Measurements from ENCODE around the gene ELFN2.

DNA sequence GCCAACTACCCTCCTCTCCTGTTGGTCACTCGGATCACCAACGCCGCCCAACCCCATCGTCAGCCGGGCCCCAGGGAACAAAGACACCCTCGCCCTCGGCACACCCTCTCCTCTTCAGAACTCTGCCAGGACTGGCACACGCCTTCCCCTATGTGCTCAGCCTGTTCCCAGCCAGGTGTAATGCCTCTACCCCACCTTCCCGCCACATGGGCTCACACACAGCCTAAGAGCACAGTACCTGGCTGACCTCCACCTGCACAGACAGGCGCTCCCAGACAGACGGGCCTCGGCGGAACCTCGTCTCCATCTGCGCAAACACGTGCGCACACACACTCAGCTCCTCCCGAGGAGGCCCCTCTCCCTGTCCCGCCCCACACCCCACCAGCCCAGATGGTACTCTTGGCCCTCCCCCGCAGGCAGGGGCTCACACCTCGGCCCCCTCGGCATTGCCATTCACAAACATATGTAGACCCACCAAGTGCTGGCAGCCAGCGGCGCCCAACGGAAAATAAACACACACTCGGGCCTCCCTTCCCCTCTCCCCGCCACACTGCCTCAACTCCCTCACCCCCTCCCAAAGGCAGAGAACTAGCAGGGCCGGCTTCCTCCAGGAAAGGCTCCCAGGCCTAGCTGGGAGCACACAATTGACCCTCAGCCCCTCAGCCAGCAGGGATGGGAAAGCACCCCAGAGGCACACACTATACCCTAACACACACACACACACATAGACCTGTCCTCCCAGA lies 8.5 kb downstream of the ELFN2 start:
- TF ChIP-seq, protein P1, sequence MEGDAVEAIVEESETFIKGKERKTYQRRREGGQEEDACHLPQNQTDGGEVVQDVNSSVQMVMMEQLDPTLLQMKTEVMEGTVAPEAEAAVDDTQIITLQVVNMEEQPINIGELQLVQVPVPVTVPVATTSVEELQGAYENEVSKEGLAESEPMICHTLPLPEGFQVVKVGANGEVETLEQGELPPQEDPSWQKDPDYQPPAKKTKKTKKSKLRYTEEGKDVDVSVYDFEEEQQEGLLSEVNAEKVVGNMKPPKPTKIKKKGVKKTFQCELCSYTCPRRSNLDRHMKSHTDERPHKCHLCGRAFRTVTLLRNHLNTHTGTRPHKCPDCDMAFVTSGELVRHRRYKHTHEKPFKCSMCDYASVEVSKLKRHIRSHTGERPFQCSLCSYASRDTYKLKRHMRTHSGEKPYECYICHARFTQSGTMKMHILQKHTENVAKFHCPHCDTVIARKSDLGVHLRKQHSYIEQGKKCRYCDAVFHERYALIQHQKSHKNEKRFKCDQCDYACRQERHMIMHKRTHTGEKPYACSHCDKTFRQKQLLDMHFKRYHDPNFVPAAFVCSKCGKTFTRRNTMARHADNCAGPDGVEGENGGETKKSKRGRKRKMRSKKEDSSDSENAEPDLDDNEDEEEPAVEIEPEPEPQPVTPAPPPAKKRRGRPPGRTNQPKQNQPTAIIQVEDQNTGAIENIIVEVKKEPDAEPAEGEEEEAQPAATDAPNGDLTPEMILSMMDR (IDR thresholded peaks at IDR 0.05) = no peak
- no peak for TF ChIP-seq POLR2A (IDR thresholded peaks at IDR 0.05)
- no peak for TF ChIP-seq POLR2AphosphoS5 (IDR thresholded peaks at IDR 0.05)

Measured in prostate gland (tissue), 2 donors.